Measurements from ENCODE around the gene LONP2.

DNA sequence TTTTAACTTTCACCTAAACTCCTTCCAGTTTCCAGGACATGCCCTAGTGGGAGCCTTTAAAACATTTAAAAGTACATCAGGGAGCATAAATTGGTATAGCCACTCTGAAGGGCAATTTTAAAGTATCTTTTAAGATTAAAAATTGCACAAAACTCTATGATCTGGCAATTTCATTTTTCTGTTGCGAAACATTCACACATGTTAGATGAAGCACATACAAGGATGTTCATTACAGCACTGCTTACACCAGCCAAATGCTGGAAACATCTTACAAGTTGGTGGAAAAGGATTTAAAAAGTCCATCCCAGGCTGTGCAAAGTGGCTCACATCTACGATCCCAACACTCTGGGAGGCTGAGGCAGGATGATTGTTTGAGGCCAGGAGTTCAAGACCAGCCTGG lies 26.4 kb upstream of the LONP2 start:
- TF ChIP-seq, protein P1, sequence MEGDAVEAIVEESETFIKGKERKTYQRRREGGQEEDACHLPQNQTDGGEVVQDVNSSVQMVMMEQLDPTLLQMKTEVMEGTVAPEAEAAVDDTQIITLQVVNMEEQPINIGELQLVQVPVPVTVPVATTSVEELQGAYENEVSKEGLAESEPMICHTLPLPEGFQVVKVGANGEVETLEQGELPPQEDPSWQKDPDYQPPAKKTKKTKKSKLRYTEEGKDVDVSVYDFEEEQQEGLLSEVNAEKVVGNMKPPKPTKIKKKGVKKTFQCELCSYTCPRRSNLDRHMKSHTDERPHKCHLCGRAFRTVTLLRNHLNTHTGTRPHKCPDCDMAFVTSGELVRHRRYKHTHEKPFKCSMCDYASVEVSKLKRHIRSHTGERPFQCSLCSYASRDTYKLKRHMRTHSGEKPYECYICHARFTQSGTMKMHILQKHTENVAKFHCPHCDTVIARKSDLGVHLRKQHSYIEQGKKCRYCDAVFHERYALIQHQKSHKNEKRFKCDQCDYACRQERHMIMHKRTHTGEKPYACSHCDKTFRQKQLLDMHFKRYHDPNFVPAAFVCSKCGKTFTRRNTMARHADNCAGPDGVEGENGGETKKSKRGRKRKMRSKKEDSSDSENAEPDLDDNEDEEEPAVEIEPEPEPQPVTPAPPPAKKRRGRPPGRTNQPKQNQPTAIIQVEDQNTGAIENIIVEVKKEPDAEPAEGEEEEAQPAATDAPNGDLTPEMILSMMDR (IDR thresholded peaks at IDR 0.05) = no peak
- no peak for TF ChIP-seq POLR2A (IDR thresholded peaks at IDR 0.05)
